HuH-7.5 (cell line): ENCODE measurements around the gene IGSF9B.

ENCODE experiments used
- DNase-seq: peaks from one replicate; pipeline ENCODE4 v3.0.0; 2011; ENCODE audit warnings: low spot score

IGSF9B gene

GRCh38 chr11:133985981-133986944 is 29.5 kb upstream of the IGSF9B start:
- DNase-seq = no peak

GRCh38 chr11:133984828-133985227 is 28.1 kb upstream of the IGSF9B start:
- DNase-seq = no peak

GRCh38 chr11:133983660-133984316 is 27.0 kb upstream of the IGSF9B start:
- no peak for DNase-seq

- DNase-seq = no peak
Observed at GRCh38 chr11:133982876-133983275, 26.1 kb upstream of the IGSF9B start.

- no peak for DNase-seq
Observed at GRCh38 chr11:133982151-133982550, 25.4 kb upstream of the IGSF9B start.

GRCh38 chr11:133981156-133981555 is 24.4 kb upstream of the IGSF9B start:
- DNase-seq = no peak

GRCh38 chr11:133980665-133981064 is 23.9 kb upstream of the IGSF9B start:
- DNase-seq = no peak

- DNase-seq = no peak
Observed at GRCh38 chr11:133978794-133979193, 22.0 kb upstream of the IGSF9B start.

GRCh38 chr11:133977067-133977677 is 20.4 kb upstream of the IGSF9B start:
- DNase-seq = no peak

- DNase-seq = no peak
Observed at GRCh38 chr11:133975488-133975849, 18.7 kb upstream of the IGSF9B start.

- DNase-seq = no peak
Observed at GRCh38 chr11:133974836-133975487, 18.2 kb upstream of the IGSF9B start.

- no peak for DNase-seq
Observed at GRCh38 chr11:133971881-133972280, 15.1 kb upstream of the IGSF9B start.

- no peak for DNase-seq
Observed at GRCh38 chr11:133969112-133969511, 12.3 kb upstream of the IGSF9B start.

GRCh38 chr11:133968300-133968699 is 11.5 kb upstream of the IGSF9B start:
- no peak for DNase-seq

GRCh38 chr11:133967599-133968238 is 11.0 kb upstream of the IGSF9B start:
- DNase-seq = no peak

GRCh38 chr11:133966921-133967598 is 10.3 kb upstream of the IGSF9B start:
- DNase-seq = no peak

GRCh38 chr11:133966172-133966651 is 9.4 kb upstream of the IGSF9B start:
- DNase-seq = no peak

- DNase-seq = no peak
Observed at GRCh38 chr11:133965031-133965601, 8.3 kb upstream of the IGSF9B start.

GRCh38 chr11:133964356-133964755 is 7.6 kb upstream of the IGSF9B start:
- no peak for DNase-seq

GRCh38 chr11:133961890-133962289 is 5.1 kb upstream of the IGSF9B start:
- no peak for DNase-seq

GRCh38 chr11:133957900-133958299 is 1.1 kb upstream of the IGSF9B start:
- no peak for DNase-seq
